ENCODE results near the gene KYAT1. TPM values are rescaled to one million over a fixed set of nuclear protein-coding genes. Genes with fewer than 3 reads are reported as not detected.

Gene KYAT1
- total RNA-seq, 1 experiment from 2014 or later, result 7.8 TPM

- peaks cover 2% of the 10 kb centered on the region; the same call in 1 of the 2 replicates for H3K36me3 ChIP-seq (ENCODE audit: control insufficient read depth, insufficient read depth, low read length)
- intact Hi-C loops (cut with micrococcal nuclease; ENCODE audit: unreplicated experiment), result no loop called here
These were observed 6.2 kb upstream of the KYAT1 start for GRCh38 chr9:128887914-128888350.

GRCh38 chr9:128887049-128887448 is 5.3 kb upstream of the KYAT1 start:
- Mint-ChIP-seq H3K4me1 (ENCODE audit: low read depth, unreplicated experiment) (no peaks in the 10 kb centered on the region), H3K36me3 (ENCODE audit: insufficient read depth, unreplicated experiment) (peaks cover 46% of the 10 kb centered on the region), H3K9me3 (ENCODE audit: unreplicated experiment) (no peaks in the 10 kb centered on the region), H3K27ac (ENCODE audit: unreplicated experiment) (no peak overlapping the region), H3K4me3 (ENCODE audit: unreplicated experiment) (no peak overlapping the region), H3K27me3 (ENCODE audit: insufficient read depth, unreplicated experiment) (no peaks in the 10 kb centered on the region)
- no peak overlapping the region for H3K4me3 ChIP-seq (ENCODE audit: low read depth, low read length)
- no TSS peak for BruUV-seq (replicated peaks)
- H3K9me3 ChIP-seq, result no peaks in the 10 kb centered on the region
- H3K36me3 ChIP-seq (ENCODE audit: control insufficient read depth, insufficient read depth, low read length), result peaks cover 2% of the 10 kb centered on the region; the same call in 1 of the 2 replicates
- ChIA-PET POLR2A (no interaction called here), CTCF (no interaction called here)
- peaks cover 4% of the 10 kb centered on the region; the same call in 1 of the 2 replicates for H3K4me1 ChIP-seq
- no peak for TF ChIP-seq CTCF (IDR thresholded peaks at IDR 0.05; ENCODE audit: insufficient read depth in 1 of 2, low read depth in 1 of 2, low read length in 1 of 2, severe bottlenecking in 1 of 2, unreplicated experiment in 1 of 2)
- no peaks in the 10 kb centered on the region for H3K27me3 ChIP-seq (replicated peaks; ENCODE audit: control insufficient read depth, insufficient read depth, low read length)
- no peak for DNase-seq
- intact Hi-C loops (cut with micrococcal nuclease; ENCODE audit: unreplicated experiment), result no loop called here

More at GRCh38 chr9:128887914-128888350, 6.2 kb upstream of the KYAT1 start:
- H3K27me3 ChIP-seq (replicated peaks; ENCODE audit: control insufficient read depth, insufficient read depth, low read length), result no peaks in the 10 kb centered on the region
- Mint-ChIP-seq H3K27ac (ENCODE audit: unreplicated experiment) (no peak overlapping the region), H3K4me1 (ENCODE audit: low read depth, unreplicated experiment) (no peaks in the 10 kb centered on the region), H3K9me3 (ENCODE audit: unreplicated experiment) (no peaks in the 10 kb centered on the region), H3K4me3 (ENCODE audit: unreplicated experiment) (no peak overlapping the region), H3K27me3 (ENCODE audit: insufficient read depth, unreplicated experiment) (no peaks in the 10 kb centered on the region), H3K36me3 (ENCODE audit: insufficient read depth, unreplicated experiment) (peaks cover 37% of the 10 kb centered on the region)
- ChIA-PET CTCF (no interaction called here), POLR2A (interaction anchor here (0.6 kb wide), 1 partner anchor 56 kb away, joined by 3 read pairs; no protein-coding TSS in a partner anchor)
- no peak overlapping the region for H3K4me3 ChIP-seq (ENCODE audit: low read depth, low read length)
- TF ChIP-seq CTCF (IDR thresholded peaks at IDR 0.05; ENCODE audit: insufficient read depth in 1 of 2, low read depth in 1 of 2, low read length in 1 of 2, severe bottlenecking in 1 of 2, unreplicated experiment in 1 of 2), result no peak
- BruUV-seq (replicated peaks), result no TSS peak
- DNase-seq, result no peak
- peaks cover 4% of the 10 kb centered on the region; the same call in 1 of the 2 replicates for H3K4me1 ChIP-seq
- H3K9me3 ChIP-seq, result no peaks in the 10 kb centered on the region

GRCh38 chr9:128886211-128886891 is 4.6 kb upstream of the KYAT1 start:
- H3K27me3 Mint-ChIP-seq (ENCODE audit: insufficient read depth, unreplicated experiment), result no peaks in the 10 kb centered on the region
- BruUV-seq (replicated peaks), result no TSS peak
- Histone ChIP-seq H3K9me3 (no peaks in the 10 kb centered on the region), H3K4me3 (ENCODE audit: low read depth, low read length) (no peak overlapping the region), H3K4me1 (peaks cover 4% of the 10 kb centered on the region; the same call in 1 of the 2 replicates), H3K27me3 (replicated peaks; ENCODE audit: control insufficient read depth, insufficient read depth, low read length) (no peaks in the 10 kb centered on the region), H3K36me3 (ENCODE audit: control insufficient read depth, insufficient read depth, low read length) (peaks cover 2% of the 10 kb centered on the region; the same call in 1 of the 2 replicates)
- H3K4me1 Mint-ChIP-seq (ENCODE audit: low read depth, unreplicated experiment), result no peaks in the 10 kb centered on the region
- ChIA-PET CTCF (no interaction called here), POLR2A (no interaction called here)
- intact Hi-C loops (cut with micrococcal nuclease; ENCODE audit: unreplicated experiment), result no loop called here
- TF ChIP-seq CTCF (IDR thresholded peaks at IDR 0.05; ENCODE audit: insufficient read depth in 1 of 2, low read depth in 1 of 2, low read length in 1 of 2, severe bottlenecking in 1 of 2, unreplicated experiment in 1 of 2), result no peak
- H3K4me3 Mint-ChIP-seq (ENCODE audit: unreplicated experiment), result no peak overlapping the region
- no peak overlapping the region for H3K27ac Mint-ChIP-seq (ENCODE audit: unreplicated experiment)
- H3K36me3 Mint-ChIP-seq (ENCODE audit: insufficient read depth, unreplicated experiment), result peaks cover 51% of the 10 kb centered on the region
- DNase-seq, result no peak
- H3K9me3 Mint-ChIP-seq (ENCODE audit: unreplicated experiment), result no peaks in the 10 kb centered on the region

Data from Caco-2 (cell line).